ENCODE data around the gene MVB12A. TPM values are rescaled to one million over a fixed set of nuclear protein-coding genes. Genes with fewer than 3 reads are reported as not detected.

Gene MVB12A
- polyA plus RNA-seq, 2 donors = 64.2 to 66.8 TPM

DNA sequence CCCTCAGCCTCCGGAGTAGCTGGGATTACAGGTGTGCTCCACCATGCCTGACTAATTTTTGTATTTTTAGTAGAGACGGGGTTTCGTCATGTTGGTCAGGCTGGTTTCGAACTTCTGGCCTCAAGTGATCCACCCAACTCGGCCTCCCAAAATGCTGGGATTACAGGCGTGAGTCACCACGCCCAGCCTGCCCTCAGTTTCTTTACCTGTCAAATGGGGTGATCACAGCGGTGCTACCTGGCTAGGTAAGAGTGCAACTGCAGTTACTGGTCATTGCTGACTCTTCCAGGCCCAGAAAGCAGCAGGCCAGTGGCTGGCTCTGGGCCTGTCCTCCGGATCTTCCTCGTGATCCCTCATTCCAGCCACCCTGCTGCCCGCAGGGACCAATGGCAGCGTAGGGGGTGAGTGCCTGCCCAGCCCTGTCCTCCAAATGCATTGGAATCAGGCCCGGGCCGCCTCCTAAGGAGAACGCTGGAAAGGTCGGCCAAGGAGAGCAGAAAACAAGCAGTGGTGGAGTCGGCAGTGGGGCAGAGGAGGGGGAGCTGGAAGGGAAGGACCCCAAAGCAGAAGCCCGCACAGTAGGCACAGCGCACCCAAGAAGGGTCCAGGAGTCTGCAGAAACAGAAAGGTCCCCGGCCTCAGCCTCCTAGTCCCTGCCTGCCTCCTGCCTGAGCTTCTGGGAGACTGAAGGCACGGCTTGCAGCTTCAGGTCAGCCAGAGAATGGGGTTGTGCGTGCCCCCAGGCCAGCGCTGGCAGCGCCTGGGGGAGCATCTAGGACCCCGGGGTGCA lies 48.6 kb downstream of the MVB12A start:
- WGBS, 2 donors = 35 to 57% methylated on average over 25 of the region's 25 CpGs
- no peaks in the 10 kb centered on the region for H3K27me3 ChIP-seq (ENCODE audit: control insufficient read depth in 1 of 2, insufficient read depth in 2 of 2, low read length in 2 of 2)
- H3K27ac ChIP-seq (ENCODE audit: low read depth in 2 of 2, low read length in 1 of 2) = peak overlapping the region; percentile 90 to 97
- peaks cover 0 to 14% of the 10 kb centered on the region in 2 donors for H3K4me1 ChIP-seq (ENCODE audit: control insufficient read depth in 2 of 2, insufficient read depth in 2 of 2, low read length in 1 of 2)
- H3K9me3 ChIP-seq (ENCODE audit: control insufficient read depth in 2 of 2, insufficient read depth in 1 of 2, low read depth in 1 of 2, low read length in 1 of 2) = no peaks in the 10 kb centered on the region
- no peaks in the 10 kb centered on the region for H3K36me3 ChIP-seq (ENCODE audit: control insufficient read depth in 2 of 2, insufficient read depth in 2 of 2, low read length in 1 of 2)
- peak overlapping the region; percentile 39 to 58 for H3K4me3 ChIP-seq (ENCODE audit: low read depth in 1 of 2, low read length in 2 of 2)

- peak overlapping the region; percentile 90 to 97 for H3K27ac ChIP-seq (ENCODE audit: low read depth in 2 of 2, low read length in 1 of 2)
- no peaks in the 10 kb centered on the region for H3K27me3 ChIP-seq (ENCODE audit: control insufficient read depth in 1 of 2, insufficient read depth in 2 of 2, low read length in 2 of 2)
Measured at GRCh38 chr19:17469092-17469480, 49.2 kb downstream of the MVB12A start.

DNA sequence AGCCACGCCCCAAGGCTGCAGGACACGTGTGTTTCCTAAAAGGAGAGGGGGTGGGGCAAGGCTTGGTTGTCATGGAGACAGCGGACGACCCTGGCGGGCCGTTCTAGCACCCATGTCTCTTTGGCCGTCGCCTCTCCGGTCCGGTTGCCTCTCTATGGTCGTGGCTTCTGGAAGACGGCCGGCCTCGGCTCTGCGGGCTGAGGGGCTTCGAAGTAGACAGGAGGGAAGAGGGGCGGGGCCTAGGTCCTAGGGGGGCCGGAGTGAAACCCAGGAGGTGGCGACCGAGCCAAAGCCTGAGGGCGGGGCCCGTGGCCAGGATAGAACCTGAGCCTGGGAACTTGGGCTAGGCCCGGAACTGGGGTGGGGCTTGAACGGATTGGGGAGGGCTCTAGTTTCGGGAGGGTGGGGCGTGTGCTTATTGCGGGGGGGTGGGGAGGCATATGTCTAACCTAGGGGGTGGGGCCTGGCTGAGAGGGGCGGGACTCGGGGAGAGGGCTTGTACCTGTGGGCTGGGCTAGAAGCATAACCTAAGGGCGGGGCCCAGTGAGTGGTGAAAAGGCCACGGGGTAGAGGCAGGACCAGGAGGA lies 49.7 kb downstream of the MVB12A start:
- 1% methylated on average over 31 of the region's 31 CpGs for WGBS, 2 donors
- no peaks in the 10 kb centered on the region for H3K27me3 ChIP-seq (ENCODE audit: control insufficient read depth in 1 of 2, insufficient read depth in 2 of 2, low read length in 2 of 2)
- H3K9me3 ChIP-seq (ENCODE audit: control insufficient read depth in 2 of 2, insufficient read depth in 1 of 2, low read depth in 1 of 2, low read length in 1 of 2) = no peaks in the 10 kb centered on the region
- peaks cover 0 to 14% of the 10 kb centered on the region in 2 donors for H3K4me1 ChIP-seq (ENCODE audit: control insufficient read depth in 2 of 2, insufficient read depth in 2 of 2, low read length in 1 of 2)
- H3K4me3 ChIP-seq (ENCODE audit: low read depth in 1 of 2, low read length in 2 of 2) = peak overlapping the region; percentile 58 to 82
- H3K36me3 ChIP-seq (ENCODE audit: control insufficient read depth in 2 of 2, insufficient read depth in 2 of 2, low read length in 1 of 2) = no peaks in the 10 kb centered on the region
- peak overlapping the region; percentile 90 to 97 for H3K27ac ChIP-seq (ENCODE audit: low read depth in 2 of 2, low read length in 1 of 2)

More at GRCh38 chr19:17469092-17469480, 49.2 kb downstream of the MVB12A start:
- no peaks in the 10 kb centered on the region for H3K36me3 ChIP-seq (ENCODE audit: control insufficient read depth in 2 of 2, insufficient read depth in 2 of 2, low read length in 1 of 2)
- H3K4me1 ChIP-seq (ENCODE audit: control insufficient read depth in 2 of 2, insufficient read depth in 2 of 2, low read length in 1 of 2) = peaks cover 0 to 14% of the 10 kb centered on the region in 2 donors
- WGBS, 2 donors = 2 to 4% methylated on average over 19 of the region's 19 CpGs
- peak overlapping the region; percentile 39 to 58 for H3K4me3 ChIP-seq (ENCODE audit: low read depth in 1 of 2, low read length in 2 of 2)
- no peaks in the 10 kb centered on the region for H3K9me3 ChIP-seq (ENCODE audit: control insufficient read depth in 2 of 2, insufficient read depth in 1 of 2, low read depth in 1 of 2, low read length in 1 of 2)

GRCh38 chr19:17470068-17470841 lies 50.4 kb downstream of the MVB12A start, which contains the start of gene SLC27A1:
TSS of gene SLC27A1 (plus strand) at chr19:17470524. CDS start at chr19:17470541, 17 bp downstream.
- Histone ChIP-seq H3K4me3 (ENCODE audit: low read depth in 1 of 2, low read length in 2 of 2) (peak within 1 kb of the TSS; percentile 58 to 82), H3K27ac (ENCODE audit: low read depth in 2 of 2, low read length in 1 of 2) (peak within 1 kb of the TSS; percentile 90 to 97), H3K36me3 (ENCODE audit: control insufficient read depth in 2 of 2, insufficient read depth in 2 of 2, low read length in 1 of 2) (no peaks in the 10 kb centered on the region), H3K27me3 (ENCODE audit: control insufficient read depth in 1 of 2, insufficient read depth in 2 of 2, low read length in 2 of 2) (no peaks in the 10 kb centered on the region), H3K4me1 (ENCODE audit: control insufficient read depth in 2 of 2, insufficient read depth in 2 of 2, low read length in 1 of 2) (peaks cover 0 to 14% of the 10 kb centered on the region in 2 donors), H3K9me3 (ENCODE audit: control insufficient read depth in 2 of 2, insufficient read depth in 1 of 2, low read depth in 1 of 2, low read length in 1 of 2) (no peaks in the 10 kb centered on the region)
- WGBS, 2 donors = 0% methylated on average over 50 to 67 of the region's 67 CpGs

DNA sequence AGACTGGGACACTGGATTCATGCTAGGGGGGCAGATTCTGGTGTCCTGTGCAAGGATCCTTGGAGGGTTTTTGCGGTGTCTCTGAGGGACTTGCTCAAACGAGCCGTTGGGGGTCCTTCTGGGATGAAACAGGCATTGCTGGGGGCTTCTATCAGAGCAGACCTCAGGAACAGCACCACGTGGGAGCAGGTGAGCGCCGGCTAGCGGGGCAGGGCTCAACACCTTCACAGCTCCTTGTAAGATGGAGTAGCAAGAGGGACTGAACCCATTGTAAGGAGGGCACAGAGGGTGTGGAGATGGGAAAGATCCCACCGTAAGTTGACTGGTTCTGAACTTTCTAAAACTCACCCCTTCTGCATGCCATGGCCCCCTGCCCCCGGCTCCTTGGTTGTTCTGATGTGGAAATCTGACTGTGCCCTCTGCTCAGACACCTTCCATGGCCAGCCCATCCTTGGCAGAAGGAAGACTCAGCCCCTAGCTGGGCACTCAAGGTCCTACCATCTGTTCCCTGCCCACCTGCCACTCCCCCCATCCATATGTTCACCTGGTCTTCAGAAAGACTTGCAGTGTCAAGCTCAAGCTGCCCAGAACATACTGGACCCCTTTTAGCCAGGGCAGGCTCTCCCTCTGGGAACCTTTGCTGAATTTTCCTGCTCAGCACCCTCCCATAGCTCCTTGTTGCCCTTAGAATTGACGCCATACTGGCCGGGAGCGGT lies 51.7 kb downstream of the MVB12A start:
- H3K36me3 ChIP-seq (ENCODE audit: control insufficient read depth in 2 of 2, insufficient read depth in 2 of 2, low read length in 1 of 2) = no peaks in the 10 kb centered on the region
- peak overlapping the region in 1 of 2 donors; percentile 58 for H3K4me3 ChIP-seq (ENCODE audit: low read depth in 1 of 2, low read length in 2 of 2)
- H3K9me3 ChIP-seq (ENCODE audit: control insufficient read depth in 2 of 2, insufficient read depth in 1 of 2, low read depth in 1 of 2, low read length in 1 of 2) = no peaks in the 10 kb centered on the region
- H3K27ac ChIP-seq (ENCODE audit: low read depth in 2 of 2, low read length in 1 of 2) = peak overlapping the region in 1 of 2 donors; percentile 16
- 54 to 55% methylated on average over 12 of the region's 12 CpGs for whole genome bisulfite sequencing, 2 donors
- H3K27me3 ChIP-seq (ENCODE audit: control insufficient read depth in 1 of 2, insufficient read depth in 2 of 2, low read length in 2 of 2) = no peaks in the 10 kb centered on the region
- peaks cover 0 to 14% of the 10 kb centered on the region in 2 donors for H3K4me1 ChIP-seq (ENCODE audit: control insufficient read depth in 2 of 2, insufficient read depth in 2 of 2, low read length in 1 of 2)

DNA sequence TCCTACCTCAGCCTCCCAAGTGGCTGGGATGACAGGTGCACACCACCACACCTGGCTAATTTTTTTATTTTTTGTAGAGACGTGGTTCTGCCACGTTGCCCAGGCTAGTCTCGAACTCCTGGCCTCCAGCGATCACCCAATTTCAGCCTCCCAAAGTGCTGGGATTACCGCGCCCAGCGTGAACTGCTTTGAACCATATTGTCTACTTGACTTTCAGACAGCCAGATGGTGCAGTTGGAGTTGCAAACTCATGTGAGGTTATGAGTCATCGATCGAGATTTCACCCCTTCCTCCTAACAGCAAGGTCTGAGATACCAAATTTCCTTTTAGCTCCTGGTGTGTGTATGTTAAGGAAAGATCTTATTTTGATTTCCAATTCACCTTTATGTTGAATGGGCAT lies 53.2 kb downstream of the MVB12A start:
- Histone ChIP-seq H3K27ac (ENCODE audit: low read depth in 2 of 2, low read length in 1 of 2) (no peak overlapping the region), H3K36me3 (ENCODE audit: control insufficient read depth in 2 of 2, insufficient read depth in 2 of 2, low read length in 1 of 2) (no peaks in the 10 kb centered on the region), H3K9me3 (ENCODE audit: control insufficient read depth in 2 of 2, insufficient read depth in 1 of 2, low read depth in 1 of 2, low read length in 1 of 2) (no peaks in the 10 kb centered on the region), H3K4me1 (ENCODE audit: control insufficient read depth in 2 of 2, insufficient read depth in 2 of 2, low read length in 1 of 2) (peaks cover 0 to 14% of the 10 kb centered on the region in 2 donors), H3K4me3 (ENCODE audit: low read depth in 1 of 2, low read length in 2 of 2) (no peak overlapping the region), H3K27me3 (ENCODE audit: control insufficient read depth in 1 of 2, insufficient read depth in 2 of 2, low read length in 2 of 2) (no peaks in the 10 kb centered on the region)
- 76 to 84% methylated on average over 9 of the region's 9 CpGs for WGBS, 2 donors

Other genes starting within 250 kb of the MVB12A start
- 10 to 100 TPM; 32.8 to 37.7 TPM for gene USE1, start 204.7 kb upstream of the MVB12A start, polyA plus RNA-seq
- gene OCEL1, start 193.8 kb upstream of the MVB12A start, polyA plus RNA-seq = 10 to 100 TPM in 1 of 2 donors, 1 to 10 TPM in 1; 7.9 to 12.7 TPM
- 10 to 100 TPM; 33.3 to 45.5 TPM for gene NR2F6, start 174.1 kb upstream of the MVB12A start, polyA plus RNA-seq
- gene USHBP1, start 155.3 kb upstream of the MVB12A start, polyA plus RNA-seq = 1 to 10 TPM; 1.5 to 2.9 TPM
- gene BABAM1, start 152.6 kb upstream of the MVB12A start, polyA plus RNA-seq = 10 to 100 TPM; 39.1 to 52.7 TPM
- gene ANKLE1, start 138.1 kb upstream of the MVB12A start, polyA plus RNA-seq = under 1 TPM; 0.22 to 0.45 TPM
- gene ABHD8, start 116.6 kb upstream of the MVB12A start, polyA plus RNA-seq = 1 to 10 TPM; 3.4 to 4.5 TPM
- gene MRPL34, start 114.2 kb upstream of the MVB12A start, polyA plus RNA-seq = 100 to 1,000 TPM in 1 of 2 donors, 10 to 100 TPM in 1; 72.1 to 102 TPM
- 10 to 100 TPM; 40.3 to 41.4 TPM for gene DDA1, start 110.5 kb upstream of the MVB12A start, polyA plus RNA-seq
- 10 to 100 TPM in 1 of 2 donors, 1 to 10 TPM in 1; 9.7 to 28.0 TPM for gene ANO8, start 85.2 kb upstream of the MVB12A start, polyA plus RNA-seq
- gene GTPBP3, start 82.5 kb upstream of the MVB12A start, polyA plus RNA-seq = 10 to 100 TPM; 13.5 to 20.2 TPM
- gene PLVAP, start 42.7 kb upstream of the MVB12A start, polyA plus RNA-seq = 10 to 100 TPM; 29.5 to 30.7 TPM
- gene CCDC194, start 25.9 kb upstream of the MVB12A start, polyA plus RNA-seq = not detected
- gene BST2, start 14.4 kb upstream of the MVB12A start, polyA plus RNA-seq = 10 to 100 TPM in 1 of 2 donors, 1 to 10 TPM in 1; 8.5 to 17.6 TPM
- gene TMEM221, start 28.6 kb downstream of the MVB12A start, polyA plus RNA-seq = under 1 TPM; 0.13 to 0.20 TPM
- not detected for gene NXNL1, start 40.9 kb downstream of the MVB12A start, polyA plus RNA-seq
- gene SLC27A1, start 50.5 kb downstream of the MVB12A start, polyA plus RNA-seq = 1 to 10 TPM; 5.4 to 8.7 TPM
- gene PGLS, start 91.6 kb downstream of the MVB12A start, polyA plus RNA-seq = 100 to 1,000 TPM in 1 of 2 donors, 10 to 100 TPM in 1; 90.6 to 119 TPM
- 10 to 100 TPM; 23.6 to 24.8 TPM for gene COLGALT1, start 135.6 kb downstream of the MVB12A start, polyA plus RNA-seq